ENCODE results near the gene TLCD5. TPM values are rescaled to one million over a fixed set of nuclear protein-coding genes. Genes with fewer than 3 reads are reported as not detected.

The TLCD5 gene
- total RNA-seq, 1 donor = not detected

GRCh38 chr11:120375076-120375475 is 50.0 kb downstream of the TLCD5 start:
- Histone ChIP-seq H3K27me3 (ENCODE audit: insufficient read depth, low read length) (peaks cover 7% of the 10 kb centered on the region), H3K4me1 (ENCODE audit: insufficient read depth, low read length) (no peaks in the 10 kb centered on the region), H3K4me3 (ENCODE audit: low read length) (no peak overlapping the region), H3K9me3 (ENCODE audit: low read depth, low read length) (peaks cover 9% of the 10 kb centered on the region)

GRCh38 chr11:120376547-120377182 is 51.6 kb downstream of the TLCD5 start:
- H3K9me3 ChIP-seq (ENCODE audit: low read depth, low read length) = peaks cover 9% of the 10 kb centered on the region
- peaks cover 9% of the 10 kb centered on the region for H3K27me3 ChIP-seq (ENCODE audit: insufficient read depth, low read length)
- H3K4me1 ChIP-seq (ENCODE audit: insufficient read depth, low read length) = no peaks in the 10 kb centered on the region
- no peak overlapping the region for H3K4me3 ChIP-seq (ENCODE audit: low read length)

DNA sequence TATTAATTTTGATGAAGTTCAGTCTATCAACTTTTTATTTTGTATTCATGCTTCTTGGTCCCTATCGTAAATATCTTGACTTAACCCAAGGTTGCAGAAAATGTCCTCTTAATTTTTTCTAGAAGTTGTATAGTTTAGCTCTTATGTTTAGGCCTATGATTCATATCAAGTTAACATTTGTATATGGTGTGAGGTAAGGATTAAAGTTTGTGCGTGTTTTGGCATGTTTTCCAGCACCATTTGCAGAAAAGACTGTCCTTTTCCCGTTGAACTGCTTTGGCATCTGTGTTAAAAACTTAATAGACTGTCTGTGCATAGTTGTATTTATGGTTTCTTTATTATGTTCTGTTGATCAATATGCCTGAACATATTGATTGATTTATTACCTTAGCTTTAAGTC is 53.4 kb downstream of the TLCD5 start:
- Histone ChIP-seq H3K4me1 (ENCODE audit: insufficient read depth, low read length) (no peaks in the 10 kb centered on the region), H3K4me3 (ENCODE audit: low read length) (no peak overlapping the region), H3K9me3 (ENCODE audit: low read depth, low read length) (peaks cover 9% of the 10 kb centered on the region), H3K27me3 (ENCODE audit: insufficient read depth, low read length) (peaks cover 9% of the 10 kb centered on the region)

GRCh38 chr11:120381401-120381800 is 56.3 kb downstream of the TLCD5 start:
- Histone ChIP-seq H3K4me3 (ENCODE audit: low read length) (no peak overlapping the region), H3K9me3 (ENCODE audit: low read depth, low read length) (peaks cover 9% of the 10 kb centered on the region), H3K4me1 (ENCODE audit: insufficient read depth, low read length) (no peaks in the 10 kb centered on the region), H3K27me3 (ENCODE audit: insufficient read depth, low read length) (peaks cover 19% of the 10 kb centered on the region)

Other genes starting within 250 kb of the TLCD5 start
- gene TRIM29, start 187.2 kb upstream of the TLCD5 start, total RNA-seq = not detected
- 13.3 TPM for gene OAF, start 114.3 kb upstream of the TLCD5 start, total RNA-seq
- not detected for gene POU2F3, start 85.2 kb upstream of the TLCD5 start, total RNA-seq
- 12.9 TPM for gene ARHGEF12, start 11.1 kb downstream of the TLCD5 start, total RNA-seq
- gene GRIK4, start 186.4 kb downstream of the TLCD5 start, total RNA-seq = 0.21 TPM